Measurements from ENCODE around the gene MYO1F.
"Not testable (repeated sequence)": the region's sequence is repeated elsewhere in the genome, so short reads cannot be mapped to it uniquely, and the experiment has no call there.

MYO1F gene

GRCh38 chr19:8576273-8576993 is 809 bp downstream of the MYO1F start:
- H3K4me3 ChIP-seq (replicated peaks; ENCODE audit: low read depth, low read length): no peak overlapping the region
- no peak for TF ChIP-seq CTCF (IDR thresholded peaks at IDR 0.05; ENCODE audit: low read length, missing control alignments)
- no peak for DNase-seq (ENCODE audit: low read depth)

- TF ChIP-seq CTCF (IDR thresholded peaks at IDR 0.05; ENCODE audit: low read length, missing control alignments): no peak
- DNase-seq (ENCODE audit: low read depth): peak; percentile 40
- H3K4me3 ChIP-seq (replicated peaks; ENCODE audit: low read depth, low read length): no peak overlapping the region
These were observed 1.7 kb downstream of the MYO1F start for GRCh38 chr19:8575467-8575997.

- not testable (repeated sequence) for H3K4me3 ChIP-seq (replicated peaks; ENCODE audit: low read depth, low read length); DNase-seq (ENCODE audit: low read depth)
These were observed 2.7 kb downstream of the MYO1F start for GRCh38 chr19:8574619-8574922.

GRCh38 chr19:8573316-8573715 is 3.9 kb downstream of the MYO1F start:
- DNase-seq (ENCODE audit: low read depth): no peak
- TF ChIP-seq CTCF (IDR thresholded peaks at IDR 0.05; ENCODE audit: low read length, missing control alignments): no peak
- H3K4me3 ChIP-seq (replicated peaks; ENCODE audit: low read depth, low read length): no peak overlapping the region

GRCh38 chr19:8571006-8571411 is 6.2 kb downstream of the MYO1F start:
- no peak for TF ChIP-seq CTCF (IDR thresholded peaks at IDR 0.05; ENCODE audit: low read length, missing control alignments)
- DNase-seq (ENCODE audit: low read depth): peak; percentile 59
- no peak overlapping the region for H3K4me3 ChIP-seq (replicated peaks; ENCODE audit: low read depth, low read length)

GRCh38 chr19:8569066-8569771 is 8.0 kb downstream of the MYO1F start:
- H3K4me3 ChIP-seq (replicated peaks; ENCODE audit: low read depth, low read length): no peak overlapping the region
- peak; percentile 88 for DNase-seq (ENCODE audit: low read depth)
- no peak for TF ChIP-seq CTCF (IDR thresholded peaks at IDR 0.05; ENCODE audit: low read length, missing control alignments)

- no peak for DNase-seq (ENCODE audit: low read depth)
- no peak overlapping the region for H3K4me3 ChIP-seq (replicated peaks; ENCODE audit: low read depth, low read length)
- TF ChIP-seq CTCF (IDR thresholded peaks at IDR 0.05; ENCODE audit: low read length, missing control alignments): no peak
These were observed 9.6 kb downstream of the MYO1F start for GRCh38 chr19:8567522-8568172.

Data from fibroblast of pulmonary artery (primary cell).